GM21390 (cell line): ENCODE results near the gene TAF5L.
"Not testable (repeated sequence)": the region's sequence is repeated elsewhere in the genome, so short reads cannot be mapped to it uniquely, and the experiment has no call there.

Source experiments
- ATAC-seq: cut with Tn5 transposase; IDR thresholded peaks from one replicate; pipeline ENCODE4 v1.9.1; 2021; ENCODE audit not compliant: unreplicated experiment

Gene TAF5L

GRCh38 chr1:229570891-229571516 is 54.9 kb downstream of the TAF5L start:
- ATAC-seq: no peak

- no peak for ATAC-seq
Measured at GRCh38 chr1:229570305-229570704, 55.6 kb downstream of the TAF5L start.

- ATAC-seq: no peak
Measured at GRCh38 chr1:229567109-229567868, 58.6 kb downstream of the TAF5L start.

DNA sequence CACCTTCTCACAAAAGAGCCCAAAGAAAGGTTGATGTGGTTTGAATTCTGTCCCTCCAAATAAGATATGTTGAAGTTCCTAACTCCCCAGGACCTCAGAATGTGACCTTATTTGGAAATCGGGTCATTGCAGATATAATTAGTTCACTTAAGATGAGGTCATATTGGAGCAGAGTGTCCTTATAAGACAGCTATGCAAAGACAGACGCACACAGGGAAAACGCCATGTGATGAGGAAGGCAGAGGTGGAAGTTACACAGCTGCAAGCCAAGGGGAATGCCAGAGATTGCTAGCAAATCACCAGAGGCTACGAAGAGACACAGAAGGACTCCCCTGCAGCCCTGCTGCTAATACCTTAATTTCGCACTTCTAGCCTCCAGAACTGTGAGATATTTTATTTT is 62.2 kb downstream of the TAF5L start:
- ATAC-seq: no peak

- ATAC-seq: no peak
Measured at GRCh38 chr1:229563241-229563640, 62.7 kb downstream of the TAF5L start.

DNA sequence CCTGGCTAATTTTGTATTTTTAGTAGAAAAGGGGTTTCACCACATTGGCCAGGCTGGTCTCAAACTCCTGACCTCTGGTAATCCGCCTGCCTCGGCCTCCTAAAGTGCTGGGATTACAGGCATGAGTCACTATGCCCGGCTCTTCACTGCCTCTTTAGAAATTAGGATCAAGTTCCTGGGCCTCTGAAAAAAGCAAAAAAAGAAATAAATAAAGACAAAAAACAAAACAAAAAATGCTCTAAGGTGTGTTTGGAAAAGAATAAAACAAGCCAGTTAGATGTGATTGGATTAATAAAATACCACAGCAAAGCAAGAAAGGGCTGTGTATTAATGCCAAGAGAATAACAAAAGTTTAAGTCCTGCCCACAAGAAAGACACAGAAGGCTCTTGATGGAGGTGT is 63.2 kb downstream of the TAF5L start:
- ATAC-seq: no peak

DNA sequence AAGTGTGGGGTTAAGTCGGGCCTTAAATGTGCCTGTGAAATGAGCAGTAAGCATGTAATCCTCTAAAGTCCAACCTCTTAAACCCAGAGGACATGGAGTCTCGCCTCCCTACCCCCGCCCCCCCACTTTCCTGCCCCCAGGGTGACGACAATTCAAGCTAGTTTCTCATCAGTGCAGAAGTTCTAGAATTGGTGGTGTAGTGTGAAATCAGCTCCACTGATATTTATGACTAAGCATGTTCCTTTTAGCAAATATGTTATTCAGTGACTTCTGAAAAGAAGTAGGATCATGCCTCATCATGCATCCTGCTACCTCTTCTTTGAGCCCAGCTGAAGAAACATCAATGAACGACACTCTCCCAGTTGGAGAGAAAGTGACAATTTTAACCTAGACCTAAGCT is 64.8 kb downstream of the TAF5L start:
- ATAC-seq: no peak

DNA sequence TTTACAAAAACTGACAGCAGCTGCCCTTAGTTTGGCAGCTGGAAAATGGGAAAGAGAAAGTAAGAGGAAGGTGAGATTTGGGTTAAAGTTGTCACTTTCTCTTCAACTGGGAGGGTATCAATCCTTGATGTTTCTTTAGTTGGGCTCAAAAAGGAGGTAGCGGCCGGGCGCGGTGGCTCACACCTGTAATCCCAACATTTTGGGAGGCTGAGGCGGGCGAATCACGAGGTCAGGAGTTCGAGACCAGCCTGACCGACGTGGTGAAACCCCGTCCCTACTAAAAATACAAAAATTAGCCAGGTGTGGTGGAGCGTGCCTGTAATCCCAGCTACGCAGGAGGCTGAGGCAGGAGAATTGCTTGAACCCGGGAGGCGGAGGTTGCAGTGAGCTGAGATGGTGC is 65.8 kb downstream of the TAF5L start:
- not testable (repeated sequence) for ATAC-seq

GRCh38 chr1:229559336-229559801 is 66.6 kb downstream of the TAF5L start:
- not testable (repeated sequence) for ATAC-seq

- ATAC-seq: peak; percentile 74
Measured at GRCh38 chr1:229558460-229559335, 67.2 kb downstream of the TAF5L start, which contains the start of gene ABCB10. Gene ABCB10, minus strand, starts transcription at chr1:229558707. Its CDS starts 55 bp downstream, at chr1:229558652.

DNA sequence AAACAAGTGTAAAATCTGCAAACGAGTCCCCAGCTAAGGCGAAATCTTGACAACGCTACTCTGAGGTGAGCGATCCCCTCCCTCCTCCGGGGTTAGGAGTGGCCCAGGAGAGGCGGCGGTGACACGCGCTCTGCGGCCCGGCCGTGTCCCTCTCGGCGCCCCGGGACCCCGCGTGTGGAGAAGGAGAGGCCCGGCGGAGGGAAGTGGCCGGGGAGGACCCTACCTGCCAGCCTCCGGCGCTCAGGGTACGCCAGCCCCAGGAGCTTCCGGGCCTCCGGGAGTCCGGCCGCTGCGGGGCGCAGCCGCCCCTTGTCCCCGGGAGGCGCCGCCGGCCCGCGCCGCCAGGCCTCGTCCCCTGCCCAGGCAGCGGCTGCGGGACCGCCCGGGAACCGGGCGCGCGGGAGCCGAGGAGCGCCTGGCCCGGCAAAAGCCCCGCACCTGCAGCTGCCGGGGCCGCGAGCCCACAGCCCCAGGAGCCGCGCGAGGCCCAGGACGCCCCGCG is 68.0 kb downstream of the TAF5L start:
- ATAC-seq: peak; percentile 35

- no peak for ATAC-seq
Measured at GRCh38 chr1:229557200-229557850, 68.6 kb downstream of the TAF5L start.

DNA sequence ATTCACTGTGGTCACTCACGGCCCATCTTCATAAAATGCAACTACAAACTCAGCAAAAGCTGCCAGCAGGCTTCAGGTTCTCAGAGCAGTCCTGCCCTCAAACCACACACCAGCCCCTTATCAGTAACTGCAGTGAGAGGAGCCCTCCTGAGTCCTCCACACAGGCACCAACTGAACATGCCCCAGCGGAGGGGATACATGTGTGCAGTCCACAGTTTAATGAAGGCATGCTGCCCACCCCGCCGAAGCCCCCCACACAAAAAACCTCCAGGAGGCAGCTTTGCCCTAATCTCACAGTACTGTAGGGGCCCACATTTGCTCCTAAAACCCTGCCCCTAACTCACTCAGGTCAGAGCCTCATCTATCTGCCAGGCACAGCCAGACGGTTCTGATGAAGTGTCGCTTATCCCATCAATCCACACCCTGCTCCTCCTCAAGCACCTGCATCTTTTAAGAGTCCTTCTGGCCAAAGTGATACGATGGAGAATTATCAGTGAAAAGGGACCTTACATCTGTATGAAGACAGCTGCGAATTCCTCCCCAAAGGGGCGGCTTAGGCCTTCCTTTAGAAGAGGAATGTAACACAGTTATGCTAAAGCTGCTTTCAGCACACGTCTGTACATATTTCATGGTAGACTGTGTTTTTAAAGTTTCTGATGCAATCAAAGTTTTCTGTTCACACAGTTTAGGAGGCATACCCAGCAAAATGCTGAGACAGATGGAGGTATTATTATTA is 70.9 kb downstream of the TAF5L start:
- no peak for ATAC-seq

DNA sequence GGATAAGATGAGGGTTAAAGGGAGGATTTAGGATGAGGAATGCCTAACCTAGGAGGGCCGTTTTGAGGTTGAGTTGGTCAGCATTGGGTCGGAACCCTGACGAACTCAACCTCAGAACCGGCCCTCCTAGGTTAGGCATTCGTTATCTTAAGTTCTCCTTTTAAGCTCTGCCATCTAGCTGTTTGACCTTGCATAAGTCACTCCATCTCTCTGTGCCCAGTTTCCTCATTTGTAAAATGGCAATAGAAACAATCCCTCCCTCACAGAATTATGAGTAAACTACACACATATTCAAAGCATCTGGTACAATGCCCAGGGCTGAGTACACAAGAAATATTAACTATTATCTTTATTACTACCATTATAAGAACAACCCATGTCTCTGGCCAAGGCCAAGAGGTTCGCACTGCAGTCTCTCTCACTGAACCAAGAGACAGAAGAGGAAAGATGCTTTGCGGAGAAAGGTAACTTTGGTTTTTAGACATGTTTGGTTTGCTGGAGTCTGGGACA is 72.2 kb downstream of the TAF5L start:
- ATAC-seq: no peak

DNA sequence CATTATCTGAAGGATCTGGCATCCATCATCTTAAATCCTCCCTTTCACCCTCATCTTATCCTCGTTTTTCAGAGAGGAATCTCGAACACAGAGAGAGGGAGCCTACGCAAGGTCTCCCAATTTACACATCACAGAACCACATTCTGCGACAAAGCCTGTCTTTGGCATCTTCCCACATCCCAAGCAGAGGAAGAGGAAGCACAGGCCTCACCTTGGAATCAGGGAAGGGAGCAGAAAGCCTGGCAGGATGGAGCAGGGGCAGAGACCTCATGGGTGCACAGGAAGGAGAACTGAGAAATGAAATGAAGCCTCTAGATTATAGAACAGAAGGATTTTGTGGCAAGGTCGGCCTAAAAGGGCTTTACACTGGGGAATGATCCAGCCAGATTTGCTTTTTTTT is 73.2 kb downstream of the TAF5L start:
- no peak for ATAC-seq

DNA sequence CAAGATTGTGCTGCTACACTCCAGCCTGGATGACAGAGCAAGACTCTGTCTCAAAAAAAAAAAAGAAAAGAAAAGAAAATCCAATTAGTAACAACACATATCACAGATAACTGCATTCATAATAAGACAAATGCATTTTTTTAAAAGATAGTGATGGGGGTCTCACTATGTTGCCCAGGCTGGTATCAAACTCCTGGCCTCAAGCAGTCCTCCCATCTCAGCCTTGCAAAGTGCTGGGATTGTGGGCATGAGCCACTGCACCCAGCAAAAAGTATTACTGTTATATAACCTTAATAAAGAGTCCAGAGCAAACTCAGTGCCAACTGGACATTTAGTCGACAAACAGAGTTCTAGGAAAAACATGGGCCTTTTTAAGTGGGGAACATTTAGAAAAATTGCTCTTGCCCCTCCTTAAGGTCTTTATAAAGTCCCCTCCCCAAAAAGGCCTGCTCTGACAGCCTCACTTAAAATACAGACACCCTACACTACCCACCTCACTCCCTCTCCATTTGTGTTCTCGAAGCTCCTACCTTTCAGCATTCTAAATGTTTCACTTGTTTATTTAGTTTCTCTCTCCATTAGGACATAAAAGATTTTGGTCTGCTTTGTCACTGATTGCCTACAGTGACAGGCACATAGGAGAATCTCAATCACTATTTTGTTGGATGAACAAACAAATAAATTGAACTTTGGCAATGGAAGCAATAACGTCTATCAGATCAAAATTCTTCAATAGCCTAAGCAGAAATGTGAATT is 74.9 kb downstream of the TAF5L start:
- ATAC-seq: no peak

DNA sequence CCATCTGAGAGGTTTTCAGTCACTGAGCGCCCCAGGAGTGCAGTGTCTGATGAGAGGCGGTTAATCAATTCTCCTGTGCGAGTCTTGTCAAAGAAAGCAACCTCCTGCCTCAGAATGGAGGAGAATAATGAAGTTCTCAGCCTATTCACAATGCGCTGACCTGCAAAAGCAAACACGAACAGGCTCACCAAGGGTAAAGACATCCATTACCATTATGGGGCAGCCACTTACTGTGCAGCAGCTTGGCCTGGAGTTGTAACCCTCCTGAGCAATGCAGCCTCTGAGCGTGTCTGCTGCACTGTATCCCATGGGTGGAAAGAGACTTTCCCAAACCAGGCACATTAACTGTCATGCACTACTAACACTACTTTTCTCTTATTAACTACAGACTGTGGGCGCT is 78.4 kb downstream of the TAF5L start:
- no peak for ATAC-seq

DNA sequence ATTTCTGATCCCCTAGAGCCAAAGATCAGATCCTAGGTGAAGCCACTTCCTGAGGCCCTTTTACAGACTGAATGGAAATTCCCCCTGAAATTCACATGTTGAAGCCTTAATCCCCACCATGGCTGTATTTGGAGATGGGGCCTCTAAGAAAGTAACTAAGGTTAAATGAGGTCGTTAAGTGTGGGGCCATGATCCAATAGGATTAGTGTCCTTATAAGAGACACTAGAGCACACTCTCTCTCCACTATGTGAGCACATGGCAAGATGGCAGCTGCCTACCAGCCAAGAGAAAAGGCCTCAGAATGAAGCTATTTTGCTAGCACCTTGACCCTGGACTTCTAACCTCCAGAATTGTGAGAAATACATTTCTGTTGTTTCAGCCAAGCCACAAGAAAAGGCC is 81.3 kb downstream of the TAF5L start:
- ATAC-seq: no peak
